CD4-positive, CD25-positive, alpha-beta regulatory T cell (primary cell): ENCODE results near the gene TMC6. TPM values are rescaled to one million over a fixed set of nuclear protein-coding genes. Genes with fewer than 3 reads are reported as not detected.

Source experiments
- ATAC-seq, 2 donors: fragments of 150-1000 bp; cut with Tn5 transposase; one replicate each; pipeline ENCODE4 v1.10.0; 2021; ENCODE audit warnings: low read depth in 2 of 2, moderate number of reproducible peaks in 2 of 2, moderate library complexity in 1 of 2
- DNase-seq, 3 donors: peaks; one replicate each; pipeline versions ENCODE4 v3.0.0 to v3.0.0-alpha.2; 2012 to 2022; ENCODE audit warnings: mixed read lengths in 1 of 3
- H3K27ac ChIP-seq: one replicate; pipeline ENCODE4 v1.7.0; 2013; ENCODE audit warnings: mild to moderate bottlenecking, low read length; ENCODE audit not compliant: insufficient read depth, poor library complexity, severe bottlenecking
- H3K27me3 ChIP-seq: one replicate; pipeline ENCODE4 v1.7.0; 2013; ENCODE audit warnings: low read length; ENCODE audit not compliant: control insufficient read depth, insufficient read depth
- H3K36me3 ChIP-seq: one replicate; pipeline ENCODE4 v1.7.0; 2013; ENCODE audit warnings: mild to moderate bottlenecking, low read length, moderate library complexity; ENCODE audit not compliant: control insufficient read depth, insufficient read depth
- H3K4me1 ChIP-seq: 2 replicates; pipeline ENCODE4 v1.7.0; 2013; ENCODE audit warnings: mild to moderate bottlenecking, low read length; ENCODE audit not compliant: insufficient read depth, control insufficient read depth, poor library complexity, severe bottlenecking
- H3K4me3 ChIP-seq: one replicate; pipeline ENCODE4 v1.7.0; 2013; ENCODE audit warnings: low read depth, mild to moderate bottlenecking, low read length, moderate library complexity
- H3K9me3 ChIP-seq, 2 experiments: 1 replicate in 1 of 2; 2 replicates in 1 of 2; pipeline ENCODE4 v1.7.0; 2013; ENCODE audit warnings: low read length in 2 of 2, mild to moderate bottlenecking in 1 of 2, moderate library complexity in 1 of 2; ENCODE audit not compliant: control insufficient read depth in 2 of 2
- H3K27ac Mint-ChIP-seq, 3 donors: one replicate each; pipeline ENCODE4 v1.8.0; 2020 to 2022; ENCODE audit warnings: mild to moderate bottlenecking in 3 of 3, mixed read lengths in 3 of 3, moderate library complexity in 2 of 3
- H3K27me3 Mint-ChIP-seq: one replicate; pipeline ENCODE4 v1.8.0; 2022; ENCODE audit warnings: mild to moderate bottlenecking, mixed read lengths
- H3K36me3 Mint-ChIP-seq: one replicate; pipeline ENCODE4 v1.8.0; 2020; ENCODE audit warnings: mixed read lengths
- H3K4me1 Mint-ChIP-seq, 4 donors: one replicate each; pipeline ENCODE4 v1.8.0; 2020 to 2022; ENCODE audit warnings: mixed read lengths in 4 of 4, mild to moderate bottlenecking in 1 of 4
- H3K4me3 Mint-ChIP-seq, 4 donors: one replicate each; pipeline ENCODE4 v1.8.0; 2020 to 2022; ENCODE audit warnings: mild to moderate bottlenecking in 4 of 4, mixed read lengths in 4 of 4, moderate library complexity in 3 of 4
- H3K9me3 Mint-ChIP-seq, 7 donors: one replicate each; pipeline ENCODE4 v1.8.0; 2020 to 2022; ENCODE audit warnings: mixed read lengths in 7 of 7, mild to moderate bottlenecking in 3 of 7, moderate library complexity in 2 of 7
- polyA plus RNA-seq, 4 donors: library from polyadenylated mRNA; unstranded; fragments of 300-500 nt; fragmentation: Illumina TruSeq; gene quantifications; one replicate each; pipeline ENCODE4 v1.2.3, GENCODE V29; 2021
- total RNA-seq: library from RNA; stranded (reverse); gene quantifications from one replicate; pipeline ENCODE4 v1.2.3, GENCODE V29; 2022

The TMC6 gene
- total and polyA plus RNA-seq, 5 donors from 2014 or later: 160 to 727 (median 234) TPM

DNA sequence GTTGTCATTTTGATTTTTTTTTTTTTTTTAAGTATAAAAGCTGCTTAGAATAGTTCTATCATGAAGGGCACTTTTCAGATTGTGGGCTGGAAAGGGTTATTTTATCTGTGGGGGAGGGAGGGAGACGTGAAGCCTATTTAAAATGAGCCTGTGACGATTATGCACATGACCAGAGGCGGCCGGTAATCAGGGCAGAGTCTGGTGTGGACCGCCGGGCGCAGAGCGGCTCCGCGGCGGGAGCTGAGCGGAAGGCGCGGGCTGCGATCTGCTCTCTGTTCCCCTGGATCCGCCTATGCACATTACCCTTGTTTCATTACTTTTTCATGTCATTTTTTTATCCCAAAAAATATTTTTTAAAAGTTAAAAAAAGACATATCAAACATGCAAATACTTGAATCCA lies 23.5 kb downstream of the TMC6 start:
- Histone ChIP-seq H3K36me3 (peaks cover 55% of the 10 kb centered on the region), H3K4me1 (no peaks in the 10 kb centered on the region), H3K4me3 (no peak overlapping the region), H3K9me3 (no peaks in the 10 kb centered on the region), H3K27me3 (no peaks in the 10 kb centered on the region), H3K27ac (no peak overlapping the region)
- H3K27me3 Mint-ChIP-seq: no peaks in the 10 kb centered on the region
- no peaks in the 10 kb centered on the region for H3K9me3 Mint-ChIP-seq
- no peak overlapping the region for H3K4me3 Mint-ChIP-seq
- DNase-seq: no peak
- no peak overlapping the region for H3K27ac Mint-ChIP-seq
- peaks cover 0 to 20% (median 3%) of the 10 kb centered on the region in 4 donors for H3K4me1 Mint-ChIP-seq
- H3K36me3 Mint-ChIP-seq: peaks cover 42% of the 10 kb centered on the region
- ATAC-seq: no peak

DNA sequence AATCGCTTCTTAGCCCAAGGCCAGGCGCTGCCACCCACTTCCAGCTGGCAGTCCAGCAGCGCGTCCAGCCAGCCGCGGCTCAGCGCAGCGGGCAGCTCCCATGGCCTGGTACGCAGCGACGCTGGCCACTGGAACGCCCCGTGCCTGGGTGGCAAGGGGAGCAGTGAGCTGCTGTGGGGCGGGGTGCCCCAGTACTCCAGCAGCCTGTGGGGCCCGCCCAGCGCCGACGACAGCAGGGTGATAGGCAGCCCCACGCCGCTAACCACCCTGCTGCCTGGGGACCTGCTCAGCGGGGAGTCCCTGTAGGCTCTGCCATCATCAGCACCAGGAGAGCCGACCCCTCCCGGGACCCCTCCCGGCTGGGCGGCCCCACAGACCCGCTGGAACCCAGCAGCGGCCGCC lies 24.0 kb downstream of the TMC6 start:
- Histone ChIP-seq H3K27ac (no peak overlapping the region), H3K36me3 (peaks cover 57% of the 10 kb centered on the region), H3K4me1 (no peaks in the 10 kb centered on the region), H3K4me3 (no peak overlapping the region), H3K27me3 (no peaks in the 10 kb centered on the region), H3K9me3 (no peaks in the 10 kb centered on the region)
- DNase-seq: no peak
- peaks cover 45% of the 10 kb centered on the region for H3K36me3 Mint-ChIP-seq
- H3K4me1 Mint-ChIP-seq: peaks cover 0 to 17% (median 3%) of the 10 kb centered on the region in 4 donors
- ATAC-seq: no peak
- no peaks in the 10 kb centered on the region for H3K9me3 Mint-ChIP-seq
- H3K27me3 Mint-ChIP-seq: no peaks in the 10 kb centered on the region
- no peak overlapping the region for H3K4me3 Mint-ChIP-seq
- H3K27ac Mint-ChIP-seq: no peak overlapping the region

DNA sequence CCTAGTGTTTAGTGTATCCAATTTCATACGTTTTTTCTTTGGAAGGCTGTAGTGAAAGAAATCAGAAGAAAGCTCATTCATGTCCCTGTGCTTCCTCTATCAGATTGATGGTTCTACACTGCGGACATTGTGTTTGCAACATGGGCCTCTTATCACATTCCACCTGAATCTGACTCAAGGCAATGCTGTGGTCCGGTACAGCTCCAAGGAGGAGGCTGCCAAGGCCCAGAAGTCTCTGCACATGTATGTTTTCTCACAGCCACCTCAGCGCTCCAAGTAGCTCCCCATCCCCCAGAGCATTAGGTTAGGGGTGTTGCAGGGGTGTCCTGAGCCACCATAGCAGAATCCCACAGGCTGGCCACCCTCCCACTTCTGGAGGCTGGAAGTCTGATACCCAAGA lies 25.2 kb downstream of the TMC6 start:
- H3K36me3 Mint-ChIP-seq: peaks cover 51% of the 10 kb centered on the region
- H3K9me3 Mint-ChIP-seq: no peaks in the 10 kb centered on the region
- Histone ChIP-seq H3K36me3 (peaks cover 58% of the 10 kb centered on the region), H3K4me3 (no peak overlapping the region), H3K27me3 (no peaks in the 10 kb centered on the region), H3K27ac (no peak overlapping the region), H3K4me1 (no peaks in the 10 kb centered on the region), H3K9me3 (no peaks in the 10 kb centered on the region)
- H3K27ac Mint-ChIP-seq: no peak overlapping the region
- no peaks in the 10 kb centered on the region for H3K27me3 Mint-ChIP-seq
- H3K4me3 Mint-ChIP-seq: no peak overlapping the region
- DNase-seq (no peak), ATAC-seq (no peak)
- H3K4me1 Mint-ChIP-seq: peaks cover 0 to 13% (median 2%) of the 10 kb centered on the region in 4 donors

DNA sequence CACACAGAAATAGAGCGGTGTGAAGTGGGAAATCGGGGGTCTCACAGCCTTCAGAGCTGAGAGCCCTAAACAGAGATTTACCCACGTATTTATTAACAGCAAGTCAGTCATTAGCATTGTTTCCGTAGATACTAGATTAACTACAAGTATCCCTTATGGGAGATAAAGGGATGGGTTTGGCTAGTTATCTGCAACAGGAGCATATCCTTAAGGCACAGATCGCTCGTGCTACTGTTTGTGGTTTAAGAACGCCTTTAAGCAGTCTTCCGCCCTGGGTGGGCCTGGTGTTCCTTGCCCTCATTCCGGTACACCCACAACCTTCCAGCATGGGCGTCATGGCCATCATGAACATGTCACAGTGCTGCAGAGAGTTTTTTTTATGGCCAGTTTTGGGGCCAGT lies 27.0 kb downstream of the TMC6 start:
- DNase-seq: no peak
- H3K27me3 ChIP-seq: no peaks in the 10 kb centered on the region
- Mint-ChIP-seq H3K27me3 (no peaks in the 10 kb centered on the region), H3K4me3 (no peak overlapping the region), H3K27ac (peak overlapping the region in 1 of 3 donors; percentile 38), H3K36me3 (peaks cover 49% of the 10 kb centered on the region), H3K9me3 (no peaks in the 10 kb centered on the region), H3K4me1 (peaks cover 0 to 2% (median 0%) of the 10 kb centered on the region in 4 donors)
- no peak overlapping the region for H3K4me3 ChIP-seq
- ATAC-seq: no peak
- no peaks in the 10 kb centered on the region for H3K4me1 ChIP-seq
- H3K9me3 ChIP-seq: no peaks in the 10 kb centered on the region
- H3K36me3 ChIP-seq: peaks cover 75% of the 10 kb centered on the region
- no peak overlapping the region for H3K27ac ChIP-seq

DNA sequence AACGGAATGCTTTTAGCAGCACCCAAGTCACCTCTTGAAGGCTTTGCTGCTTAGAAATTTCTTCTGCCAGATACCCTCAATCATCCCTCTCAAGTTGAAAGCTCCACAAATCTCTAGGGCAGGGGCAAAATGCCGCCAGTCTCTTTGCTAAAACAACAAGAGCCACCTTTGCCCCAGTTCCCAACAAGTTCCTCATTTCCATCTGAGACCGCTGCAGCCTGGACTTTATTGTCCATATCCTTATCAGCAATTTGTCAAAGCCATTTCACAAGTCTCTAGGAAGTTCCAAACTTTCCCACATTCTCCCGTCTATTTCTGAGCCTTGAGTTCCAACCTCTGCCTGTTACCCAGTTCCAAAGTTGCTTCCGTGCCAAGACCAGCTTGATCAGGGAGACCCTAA lies 27.4 kb downstream of the TMC6 start:
- Mint-ChIP-seq H3K4me1 (peaks cover 0 to 2% (median 0%) of the 10 kb centered on the region in 4 donors), H3K9me3 (no peaks in the 10 kb centered on the region), H3K27me3 (no peaks in the 10 kb centered on the region), H3K27ac (peak overlapping the region in 2 of 3 donors; percentile 38 to 52), H3K36me3 (peaks cover 51% of the 10 kb centered on the region), H3K4me3 (no peak overlapping the region)
- no peak for DNase-seq
- H3K36me3 ChIP-seq: peaks cover 80% of the 10 kb centered on the region
- no peaks in the 10 kb centered on the region for H3K27me3 ChIP-seq
- no peak for ATAC-seq
- no peak overlapping the region for H3K27ac ChIP-seq
- H3K4me1 ChIP-seq: no peaks in the 10 kb centered on the region
- H3K9me3 ChIP-seq: no peaks in the 10 kb centered on the region
- no peak overlapping the region for H3K4me3 ChIP-seq

DNA sequence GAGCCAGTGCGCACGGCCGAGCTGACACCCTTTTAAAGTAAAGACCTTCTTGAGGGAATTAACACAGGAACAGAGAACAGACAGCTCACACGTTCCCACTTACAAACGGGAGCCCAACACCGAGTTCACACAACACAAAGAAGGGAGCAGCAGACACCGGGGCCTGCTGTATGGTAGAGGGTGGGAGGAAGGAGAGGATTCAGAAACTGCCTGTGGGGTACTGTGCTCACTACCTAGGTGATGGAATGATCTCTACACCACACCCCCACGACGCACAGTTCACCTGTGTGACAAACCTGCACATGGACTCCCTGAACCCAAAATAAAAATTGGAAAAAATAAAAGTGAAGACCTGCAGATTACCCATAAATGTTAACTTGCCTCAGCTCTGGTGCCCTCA lies 32.5 kb downstream of the TMC6 start:
- ATAC-seq (no peak), DNase-seq (no peak)
- H3K4me1 Mint-ChIP-seq: no peaks in the 10 kb centered on the region
- no peaks in the 10 kb centered on the region for H3K9me3 Mint-ChIP-seq
- no peak overlapping the region for H3K4me3 Mint-ChIP-seq
- H3K4me1 ChIP-seq: no peaks in the 10 kb centered on the region
- no peak overlapping the region for H3K27ac ChIP-seq
- H3K27ac Mint-ChIP-seq: peak overlapping the region in 1 of 3 donors; percentile 55
- H3K27me3 Mint-ChIP-seq: no peaks in the 10 kb centered on the region
- no peak overlapping the region for H3K4me3 ChIP-seq
- H3K36me3 ChIP-seq: peaks cover 91% of the 10 kb centered on the region
- peaks cover 58% of the 10 kb centered on the region for H3K36me3 Mint-ChIP-seq
- no peaks in the 10 kb centered on the region for H3K27me3 ChIP-seq
- H3K9me3 ChIP-seq: no peaks in the 10 kb centered on the region

DNA sequence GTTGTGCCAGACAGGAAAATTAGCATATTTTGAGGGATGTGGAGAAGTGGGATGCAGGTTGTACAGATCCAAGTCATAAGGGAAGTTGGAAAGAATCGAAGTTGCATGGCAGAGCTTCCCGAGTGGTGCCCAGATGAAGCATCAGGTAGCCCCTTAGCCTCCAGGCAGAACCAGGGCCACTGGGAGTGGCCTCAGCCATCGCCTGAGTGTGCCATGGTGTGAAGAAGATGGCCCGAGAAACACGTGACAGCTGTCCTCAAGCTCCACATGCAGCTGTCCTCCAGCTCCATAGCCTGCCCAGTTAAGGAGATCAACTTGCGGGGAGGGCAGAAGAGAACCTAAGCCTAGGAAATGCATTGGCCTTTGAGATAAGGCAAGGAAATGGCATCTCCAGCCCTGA lies 33.5 kb downstream of the TMC6 start:
- H3K4me3 ChIP-seq: no peak overlapping the region

DNA sequence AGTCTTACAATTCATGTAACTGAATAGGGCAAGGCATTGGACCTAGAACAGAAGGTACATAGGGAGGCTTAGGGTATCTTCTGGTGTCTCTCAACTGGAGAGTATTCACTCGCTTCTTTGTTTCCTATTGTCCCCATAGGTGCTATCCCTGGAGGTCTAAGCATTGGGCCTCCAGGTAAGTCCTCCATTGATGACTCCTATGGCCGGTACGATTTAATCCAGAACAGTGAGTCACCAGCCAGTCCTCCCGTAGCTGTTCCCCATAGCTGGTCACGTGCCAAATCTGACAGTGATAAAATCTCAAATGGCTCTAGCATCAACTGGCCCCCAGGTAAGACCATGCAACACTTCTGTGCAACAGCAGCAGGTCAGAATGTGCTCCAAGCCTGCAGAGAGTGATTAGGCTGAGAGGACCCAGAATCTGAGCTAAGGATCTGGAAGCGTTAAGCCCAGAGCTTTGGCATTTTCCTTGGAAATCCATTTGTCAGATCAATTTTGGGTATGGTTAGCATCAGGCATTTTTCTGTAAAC lies 35.7 kb downstream of the TMC6 start:
- no peaks in the 10 kb centered on the region for H3K27me3 ChIP-seq
- H3K4me1 ChIP-seq: no peaks in the 10 kb centered on the region
- no peak overlapping the region for H3K27ac Mint-ChIP-seq
- H3K9me3 ChIP-seq: no peaks in the 10 kb centered on the region
- H3K36me3 ChIP-seq: peaks cover 96% of the 10 kb centered on the region
- H3K4me1 Mint-ChIP-seq: no peaks in the 10 kb centered on the region
- H3K27me3 Mint-ChIP-seq: no peaks in the 10 kb centered on the region
- DNase-seq (no peak), ATAC-seq (no peak)
- no peak overlapping the region for H3K4me3 Mint-ChIP-seq
- peaks cover 50% of the 10 kb centered on the region for H3K36me3 Mint-ChIP-seq
- no peak overlapping the region for H3K4me3 ChIP-seq
- H3K27ac ChIP-seq: no peak overlapping the region
- H3K9me3 Mint-ChIP-seq: no peaks in the 10 kb centered on the region

More for the DNA sequence above, 33.5 kb downstream of the TMC6 start:
- Mint-ChIP-seq H3K4me1 (no peaks in the 10 kb centered on the region), H3K27me3 (no peaks in the 10 kb centered on the region), H3K27ac (peak overlapping the region in 2 of 3 donors; percentile 79 to 81), H3K9me3 (no peaks in the 10 kb centered on the region), H3K4me3 (no peak overlapping the region), H3K36me3 (peaks cover 58% of the 10 kb centered on the region)
- H3K27ac ChIP-seq: no peak overlapping the region
- H3K4me1 ChIP-seq: no peaks in the 10 kb centered on the region
- DNase-seq (no peak), ATAC-seq (no peak)
- H3K9me3 ChIP-seq: no peaks in the 10 kb centered on the region
- H3K27me3 ChIP-seq: no peaks in the 10 kb centered on the region
- H3K36me3 ChIP-seq: peaks cover 97% of the 10 kb centered on the region
